HG03520 (cell line): ENCODE measurements around the gene APAF1.
"Not testable (repeated sequence)": the region's sequence is repeated elsewhere in the genome, so short reads cannot be mapped to it uniquely, and the experiment has no call there.

Source experiments
- ATAC-seq: cut with Tn5 transposase; IDR thresholded peaks from one replicate; pipeline ENCODE4 v1.9.1; 2021; ENCODE audit warnings: mild to moderate bottlenecking, moderate library complexity; ENCODE audit not compliant: unreplicated experiment

Gene APAF1

GRCh38 chr12:98751580-98752115 is 106.6 kb downstream of the APAF1 start:
- ATAC-seq = no peak

- no peak for ATAC-seq
Observed at GRCh38 chr12:98752726-98753125, 107.6 kb downstream of the APAF1 start.

- ATAC-seq = peak; percentile 98
Observed at GRCh38 chr12:98754095-98754494, 109.0 kb downstream of the APAF1 start.

- not testable (repeated sequence) for ATAC-seq
Observed at GRCh38 chr12:98755855-98756254, 110.8 kb downstream of the APAF1 start.

GRCh38 chr12:98757455-98757854 is 112.4 kb downstream of the APAF1 start:
- no peak for ATAC-seq

- no peak for ATAC-seq
Observed at GRCh38 chr12:98758331-98758730, 113.2 kb downstream of the APAF1 start.

GRCh38 chr12:98763656-98764055 is 118.6 kb downstream of the APAF1 start:
- no peak for ATAC-seq

- ATAC-seq = no peak
Observed at GRCh38 chr12:98767248-98767647, 122.2 kb downstream of the APAF1 start.

GRCh38 chr12:98769068-98769467 is 124.0 kb downstream of the APAF1 start:
- ATAC-seq = no peak

- no peak for ATAC-seq
Observed at GRCh38 chr12:98770230-98770629, 125.1 kb downstream of the APAF1 start.

- ATAC-seq = no peak
Observed at GRCh38 chr12:98771811-98772752, 127.0 kb downstream of the APAF1 start.

GRCh38 chr12:98772818-98773217 is 127.7 kb downstream of the APAF1 start:
- no peak for ATAC-seq

- no peak for ATAC-seq
Observed at GRCh38 chr12:98780261-98780660, 135.2 kb downstream of the APAF1 start.

- ATAC-seq = no peak
Observed at GRCh38 chr12:98783420-98783819, 138.3 kb downstream of the APAF1 start.
